Activated naive CD4-positive, alpha-beta T cell treated with anti-CD3 and anti-CD28 coated beads, Interleukin-2, amount 50 U/mL, for 16 hours (primary cell): ENCODE data around the gene XPOT.
A peak's percentile ranks its signal among the peaks of the same experiment; 100 is the strongest.

Source experiments
- DNase-seq: peaks from one replicate; pipeline ENCODE4 v3.0.0-alpha.2; 2020

Gene XPOT

GRCh38 chr12:64428956-64429355 is 24.8 kb downstream of the XPOT start:
- DNase-seq, result no peak

GRCh38 chr12:64430886-64431285 is 26.7 kb downstream of the XPOT start:
- no peak for DNase-seq

- no peak for DNase-seq
Observed at GRCh38 chr12:64431791-64432190, 27.6 kb downstream of the XPOT start.

DNA sequence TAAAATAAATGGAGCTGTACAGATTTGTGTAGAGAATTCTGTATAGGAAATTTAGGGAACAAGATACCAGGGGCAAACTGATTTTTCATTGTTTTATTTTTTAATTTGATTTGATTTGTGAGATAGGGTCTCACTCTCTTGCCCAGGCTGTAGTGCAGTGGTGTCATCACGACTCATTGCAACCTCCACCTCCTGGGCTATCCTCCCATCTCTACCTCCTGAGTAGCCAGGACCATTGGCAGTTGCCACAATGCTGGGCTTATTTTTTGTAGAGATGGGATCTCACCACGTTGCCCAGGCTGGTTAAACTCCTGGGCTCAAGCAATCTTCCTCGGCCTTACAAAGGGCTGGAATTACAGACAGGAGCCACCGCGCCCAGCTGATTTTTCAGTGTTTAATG is 29.7 kb downstream of the XPOT start:
- no peak for DNase-seq

DNA sequence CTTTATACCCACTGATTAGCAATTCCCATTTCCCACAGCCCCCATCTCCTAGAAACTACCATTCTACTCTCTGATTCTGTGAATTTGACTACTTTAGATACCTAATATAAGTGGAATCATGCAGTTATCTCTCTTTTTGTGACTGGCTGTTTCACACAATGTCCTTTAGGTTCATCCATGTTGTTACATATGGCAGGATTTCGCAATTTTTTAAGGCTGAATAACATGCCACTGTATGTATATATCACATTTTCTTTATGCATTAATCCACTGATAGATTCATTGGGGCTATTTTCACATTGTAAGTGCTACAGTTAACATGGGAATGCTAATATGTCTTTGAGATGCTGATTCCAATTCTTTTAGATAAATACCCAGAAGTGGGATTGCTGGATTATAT is 35.9 kb downstream of the XPOT start:
- no peak for DNase-seq

- no peak for DNase-seq
Observed at GRCh38 chr12:64445490-64445889, 41.3 kb downstream of the XPOT start.

- DNase-seq, result no peak
Observed at GRCh38 chr12:64446295-64446694, 42.1 kb downstream of the XPOT start.

DNA sequence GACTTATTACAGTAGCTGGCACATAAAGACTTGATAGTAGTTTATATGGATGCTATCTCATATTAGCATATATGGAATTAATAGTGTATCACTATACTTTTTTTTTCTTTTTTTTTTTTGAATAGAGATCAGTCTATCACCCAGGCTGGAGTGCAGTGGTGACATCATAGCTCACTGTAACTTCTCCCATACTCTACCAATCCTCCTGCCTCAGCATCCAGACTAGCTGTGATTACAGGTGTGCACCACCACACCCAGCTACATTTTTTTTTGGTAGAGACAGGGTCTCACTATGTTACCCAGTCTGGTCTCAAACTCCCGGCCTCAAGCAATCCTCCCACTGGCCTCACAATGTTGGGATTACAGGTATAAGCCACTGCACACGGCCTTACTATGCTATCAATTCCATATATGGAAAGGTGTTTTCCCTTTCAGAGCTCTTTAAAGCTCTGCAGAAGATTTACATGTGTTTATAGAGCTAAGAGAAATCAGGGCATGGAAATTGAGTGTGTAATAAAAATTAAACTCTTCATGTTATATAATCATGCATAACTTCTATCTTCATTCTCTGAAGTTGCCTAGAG is 46.0 kb downstream of the XPOT start:
- DNase-seq, result no peak

DNA sequence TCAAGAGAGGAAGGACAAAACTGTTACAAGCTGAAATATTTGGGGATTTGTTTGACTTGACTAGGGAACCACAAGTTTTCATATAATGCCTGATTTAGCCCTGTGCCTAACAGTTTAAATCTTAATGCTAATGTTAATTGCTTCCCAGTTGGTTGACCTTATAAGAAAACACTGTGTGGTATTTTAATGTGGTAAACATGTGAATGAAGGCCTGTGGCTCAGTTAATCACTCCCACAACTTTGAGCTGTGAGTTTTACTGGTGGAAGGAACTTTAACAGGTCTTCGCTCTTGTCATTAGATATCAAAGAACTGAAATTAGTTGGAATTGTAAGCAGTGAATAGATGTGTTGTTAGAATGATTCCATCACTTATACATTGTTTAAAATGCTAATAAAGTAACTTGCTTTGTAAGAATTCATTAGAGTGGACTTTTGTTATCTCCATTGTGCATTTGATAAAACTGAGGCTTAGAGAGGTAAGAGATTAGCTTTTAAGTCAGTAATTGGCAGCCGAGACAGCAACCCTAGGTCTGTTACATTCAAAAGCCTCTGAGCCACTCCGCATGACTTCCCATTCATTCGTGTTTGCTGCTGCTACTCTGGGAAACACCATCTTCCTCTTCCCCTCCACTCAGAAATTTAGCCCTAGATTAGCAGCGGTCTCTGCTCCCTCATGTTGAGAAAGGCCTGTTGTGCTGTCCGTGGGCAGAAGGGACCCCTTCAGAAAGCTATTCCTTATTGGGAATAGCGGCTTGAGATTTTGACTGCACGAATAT is 46.7 kb downstream of the XPOT start:
- no peak for DNase-seq

DNA sequence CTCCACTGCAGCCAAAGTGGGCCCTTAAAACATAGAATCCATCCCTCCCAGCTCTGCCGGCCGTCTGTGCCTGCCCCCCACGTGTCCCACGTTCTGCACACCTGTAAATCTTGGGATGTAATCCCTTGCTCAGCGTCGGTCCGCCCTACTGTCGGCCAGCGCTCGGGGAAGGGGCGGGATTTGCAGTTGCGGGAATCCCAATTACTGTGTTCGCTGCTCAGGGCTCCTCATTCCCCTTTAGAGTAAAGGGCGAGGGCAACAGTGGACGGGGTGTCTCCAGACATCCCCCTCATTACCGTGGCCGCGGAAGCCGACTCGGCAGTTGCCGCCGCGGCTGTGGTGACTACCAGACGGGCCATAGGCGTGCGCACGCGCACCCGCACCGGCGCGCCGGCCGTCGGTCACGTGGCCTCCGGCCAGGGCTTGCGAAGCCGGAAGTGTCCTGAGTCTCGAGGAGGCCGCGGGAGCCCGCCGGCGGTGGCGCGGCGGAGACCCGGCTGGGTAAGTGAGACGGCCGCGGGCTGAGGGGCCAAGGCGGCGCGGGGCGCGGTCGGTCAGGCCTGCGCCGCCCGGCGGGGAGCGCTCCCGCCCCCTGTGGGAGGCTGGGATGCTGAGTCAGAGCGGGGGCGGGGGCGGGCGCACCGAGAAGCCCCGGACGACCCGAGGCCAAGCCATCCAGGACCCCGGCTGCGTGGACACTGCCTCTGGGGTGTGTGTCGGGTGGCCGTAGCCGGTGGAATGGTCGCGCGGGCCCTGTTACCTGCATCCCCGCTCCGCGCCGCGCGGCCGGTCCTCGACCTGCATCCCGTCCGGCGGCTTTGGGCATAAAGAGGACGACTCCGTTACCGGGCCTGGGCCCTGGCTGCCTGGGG is 47.7 kb downstream of the XPOT start, which contains the start of gene TBK1:
Gene TBK1 (plus strand): TSS at position 434 of the 872 bp plus-strand sequence. CDS start 3,751 bp downstream, outside the sequence.
- DNase-seq, result peak; percentile 55

GRCh38 chr12:64452559-64453329 is 48.6 kb downstream of the XPOT start:
- no peak for DNase-seq

DNA sequence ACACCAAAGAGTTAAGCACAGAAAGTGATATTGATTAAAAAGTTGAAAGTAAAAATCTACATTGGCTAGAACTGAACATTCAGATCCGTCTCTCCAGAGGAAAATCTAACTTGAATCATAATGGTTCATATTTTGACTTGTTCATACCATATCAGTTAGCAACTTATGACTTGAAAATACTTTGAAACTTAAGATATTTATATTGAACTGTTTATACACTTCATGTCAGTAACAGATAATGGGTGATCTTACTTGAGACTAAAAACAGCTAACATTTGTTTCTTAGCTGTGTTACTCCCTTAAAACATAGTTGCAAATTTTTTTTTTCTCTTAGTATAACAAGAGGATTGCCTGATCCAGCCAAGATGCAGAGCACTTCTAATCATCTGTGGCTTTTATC is 51.3 kb downstream of the XPOT start:
- no peak for DNase-seq

GRCh38 chr12:64456119-64456518 is 51.9 kb downstream of the XPOT start:
- DNase-seq, result no peak

- DNase-seq, result peak; percentile 38
Observed at GRCh38 chr12:64457032-64457431, 52.8 kb downstream of the XPOT start.

DNA sequence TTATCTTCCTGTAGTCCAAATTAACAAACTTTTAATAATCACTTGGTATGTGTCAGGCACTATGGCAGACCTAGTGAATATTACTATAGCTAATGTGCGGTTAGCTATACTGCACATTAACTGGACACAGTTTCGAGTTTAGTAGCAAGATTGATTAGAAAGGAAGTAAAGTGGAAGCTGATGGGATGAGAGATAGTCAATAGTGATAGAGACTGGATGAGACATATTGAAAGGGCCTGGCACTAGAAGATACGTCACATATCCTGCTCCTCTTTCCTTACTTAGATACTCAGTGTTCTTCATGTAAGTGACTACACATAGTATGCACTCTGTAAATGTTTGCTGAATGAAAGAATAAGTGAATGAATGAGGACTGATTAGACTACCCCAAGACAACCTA is 53.3 kb downstream of the XPOT start:
- DNase-seq, result no peak

- no peak for DNase-seq
Observed at GRCh38 chr12:64457923-64458322, 53.7 kb downstream of the XPOT start.

- no peak for DNase-seq
Observed at GRCh38 chr12:64459394-64459891, 55.3 kb downstream of the XPOT start.

DNA sequence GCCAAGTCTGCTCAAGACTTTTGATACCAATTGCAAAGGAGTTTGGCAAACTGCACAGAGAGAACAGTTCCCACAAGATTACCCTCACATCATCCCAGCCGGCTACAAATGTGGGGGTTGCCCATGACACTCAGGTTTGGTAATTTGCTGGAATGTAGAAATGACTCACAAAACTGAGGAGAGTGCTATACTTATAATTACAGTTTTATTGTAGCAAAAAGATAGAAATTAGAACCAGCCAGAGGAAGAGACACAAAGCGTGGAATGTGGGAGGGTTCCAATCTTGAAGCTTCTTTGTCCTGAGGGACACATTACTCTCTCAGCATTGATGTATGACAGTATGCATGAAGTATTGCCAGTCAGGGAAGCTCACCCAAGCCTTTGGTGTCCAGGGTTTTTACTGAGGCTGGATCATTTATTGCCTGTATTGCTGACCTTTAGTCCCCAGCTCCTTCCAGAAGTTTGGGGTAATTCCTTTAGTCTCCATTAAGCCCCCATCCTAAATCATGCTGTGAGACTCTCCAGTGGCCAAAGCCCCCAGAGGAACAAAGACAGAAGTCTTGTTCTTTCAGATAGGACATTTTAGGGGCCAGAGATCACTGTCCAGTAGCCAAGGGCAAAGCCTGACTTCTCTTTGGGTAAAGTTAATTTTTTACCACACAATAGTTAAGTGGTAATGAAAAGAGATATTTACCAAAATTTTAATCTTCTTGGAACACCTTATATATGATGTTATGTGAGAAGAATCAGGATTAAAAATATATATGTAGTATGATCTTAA is 57.6 kb downstream of the XPOT start:
- DNase-seq, result no peak

GRCh38 chr12:64466178-64466577 is 62.0 kb downstream of the XPOT start:
- DNase-seq, result no peak

DNA sequence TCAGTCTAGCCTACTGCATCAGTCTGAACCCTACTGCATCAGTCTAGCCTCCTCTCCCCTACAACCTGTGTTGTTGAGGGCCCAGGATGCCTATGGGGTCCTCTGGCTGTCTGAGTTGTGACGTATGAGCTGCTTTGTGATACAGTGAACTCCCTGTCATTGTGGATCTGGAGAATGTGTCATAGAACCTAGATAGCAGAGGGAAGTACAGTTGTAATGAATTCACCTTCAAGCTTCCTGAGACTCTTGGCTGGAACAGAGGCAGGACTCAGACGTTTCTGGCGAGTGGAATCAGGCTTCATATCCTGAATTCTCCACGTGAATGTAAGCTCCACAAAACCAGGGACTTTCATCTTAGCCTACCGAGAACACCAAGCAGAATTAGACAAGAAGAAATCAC is 64.8 kb downstream of the XPOT start:
- DNase-seq, result no peak

- no peak for DNase-seq
Observed at GRCh38 chr12:64469455-64470142, 65.4 kb downstream of the XPOT start.
